ELR (cell line): ENCODE data around the gene ASTL.
"Not testable (repeated sequence)": the region's sequence is repeated elsewhere in the genome, so short reads cannot be mapped to it uniquely, and the experiment has no call there.

Experiments used
- DNase-seq: peaks from one replicate; pipeline ENCODE4 v3.0.0-alpha.2; 2015; ENCODE audit warnings: low read depth

The ASTL gene

GRCh38 chr2:96146153-96146880 lies 8.0 kb upstream of the ASTL start:
- no peak for DNase-seq

GRCh38 chr2:96145848-96146152 lies 7.5 kb upstream of the ASTL start:
- no peak for DNase-seq

DNA sequence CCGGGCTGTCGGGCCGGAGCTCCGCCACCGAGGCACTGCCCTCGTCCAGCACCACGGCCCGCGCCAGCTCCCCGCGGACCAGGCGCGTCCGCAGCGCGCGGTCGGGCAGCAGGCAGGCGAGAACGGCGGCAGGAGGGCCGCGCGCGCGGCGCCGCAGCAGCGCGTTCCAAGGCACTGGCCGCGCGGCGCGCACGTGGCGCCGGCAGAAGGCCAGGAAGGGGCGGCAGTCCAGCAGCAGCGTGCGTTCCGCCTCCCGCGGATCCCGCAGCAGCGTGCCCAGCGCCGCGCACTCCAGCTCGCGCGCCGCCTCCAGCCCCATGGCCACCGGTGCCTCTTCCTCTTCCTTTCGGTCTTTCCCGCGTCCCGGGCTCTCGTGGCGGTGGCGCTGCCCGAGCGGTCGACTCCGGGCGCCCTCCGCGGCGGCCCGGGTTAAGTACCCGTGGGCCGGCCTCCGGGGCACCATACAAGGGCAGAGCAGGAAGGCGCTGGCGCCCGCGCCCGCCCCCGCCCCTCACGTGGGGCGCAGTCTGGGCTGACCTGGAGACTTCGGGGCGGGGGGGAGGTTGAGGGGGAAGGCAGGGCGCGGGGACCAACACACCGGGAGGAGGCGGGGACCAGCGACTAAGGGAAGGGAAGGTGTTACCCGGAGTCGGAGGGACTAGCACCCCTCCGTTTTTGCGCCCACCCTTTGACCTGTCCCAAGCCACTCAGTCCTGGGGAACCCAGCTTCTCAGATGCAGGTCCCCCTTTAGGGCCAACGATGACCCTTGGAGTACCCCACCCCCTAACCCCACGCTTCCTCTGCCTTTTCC lies 6.9 kb upstream of the ASTL start, which contains the start of gene DUSP2:
TSS of gene DUSP2 (minus strand) at position 405 of the 812 bp plus-strand sequence. CDS start at position 319, 86 bp downstream.
- DNase-seq, result peak; percentile 47

DNA sequence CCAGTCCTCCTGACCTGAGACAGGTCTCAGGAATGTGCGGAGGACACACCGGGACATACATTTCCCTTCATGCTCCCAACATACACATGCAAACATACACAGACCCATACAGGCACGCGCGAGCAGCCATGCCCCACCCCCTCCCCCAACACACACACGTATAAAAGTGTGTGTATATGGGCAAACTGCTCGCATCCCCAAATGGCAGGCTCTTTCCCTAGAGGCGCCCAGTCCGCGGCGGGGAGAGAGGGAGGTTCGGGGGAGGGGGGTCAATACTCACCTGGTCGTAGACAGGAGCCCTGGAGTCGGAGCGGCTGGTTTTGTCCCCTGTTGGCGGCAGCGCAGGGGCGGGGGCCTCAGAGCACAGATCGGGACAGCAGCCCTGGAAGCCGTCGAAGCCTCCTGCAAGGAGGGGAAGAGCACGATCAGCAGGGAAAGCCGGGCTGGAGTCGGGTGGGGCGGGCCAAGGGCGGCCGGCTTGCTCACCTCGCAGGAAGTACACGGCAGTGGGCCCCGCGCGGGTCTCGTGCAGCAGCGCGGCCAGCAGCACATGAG lies 6.3 kb upstream of the ASTL start:
- DNase-seq, result no peak

DNA sequence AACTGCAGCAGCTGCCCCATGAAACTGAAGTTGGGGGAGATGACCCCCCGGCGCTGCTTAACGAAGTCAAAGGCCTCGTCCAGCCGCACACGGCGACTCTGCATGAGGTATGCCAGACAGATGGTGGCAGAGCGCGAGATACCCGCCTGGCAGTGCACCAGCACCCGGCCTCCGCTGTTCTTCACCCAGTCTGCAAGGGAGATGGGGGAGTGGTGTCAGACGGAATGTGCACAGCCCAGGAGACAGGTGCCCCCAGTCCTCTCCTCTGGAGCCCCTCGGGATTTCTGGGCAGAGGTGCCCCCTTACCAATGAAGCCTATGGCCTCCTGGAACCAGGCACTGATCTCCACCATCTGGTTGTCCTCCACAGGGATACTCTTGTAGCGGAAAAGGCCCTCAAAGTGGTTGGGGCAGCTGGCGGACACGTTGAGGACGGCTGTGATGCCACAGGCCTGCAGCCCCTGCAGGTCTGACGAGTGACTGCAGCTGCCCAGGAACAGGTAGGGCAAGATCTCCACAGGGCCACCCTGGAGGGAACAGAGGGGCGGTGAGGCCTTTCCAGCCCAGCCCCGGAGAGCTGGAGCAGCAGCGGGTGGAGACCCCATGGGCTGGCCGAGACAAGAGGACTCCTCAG lies 5.7 kb upstream of the ASTL start:
- no peak for DNase-seq

- no peak for DNase-seq
Observed at GRCh38 chr2:96143231-96143847, 5.0 kb upstream of the ASTL start.

DNA sequence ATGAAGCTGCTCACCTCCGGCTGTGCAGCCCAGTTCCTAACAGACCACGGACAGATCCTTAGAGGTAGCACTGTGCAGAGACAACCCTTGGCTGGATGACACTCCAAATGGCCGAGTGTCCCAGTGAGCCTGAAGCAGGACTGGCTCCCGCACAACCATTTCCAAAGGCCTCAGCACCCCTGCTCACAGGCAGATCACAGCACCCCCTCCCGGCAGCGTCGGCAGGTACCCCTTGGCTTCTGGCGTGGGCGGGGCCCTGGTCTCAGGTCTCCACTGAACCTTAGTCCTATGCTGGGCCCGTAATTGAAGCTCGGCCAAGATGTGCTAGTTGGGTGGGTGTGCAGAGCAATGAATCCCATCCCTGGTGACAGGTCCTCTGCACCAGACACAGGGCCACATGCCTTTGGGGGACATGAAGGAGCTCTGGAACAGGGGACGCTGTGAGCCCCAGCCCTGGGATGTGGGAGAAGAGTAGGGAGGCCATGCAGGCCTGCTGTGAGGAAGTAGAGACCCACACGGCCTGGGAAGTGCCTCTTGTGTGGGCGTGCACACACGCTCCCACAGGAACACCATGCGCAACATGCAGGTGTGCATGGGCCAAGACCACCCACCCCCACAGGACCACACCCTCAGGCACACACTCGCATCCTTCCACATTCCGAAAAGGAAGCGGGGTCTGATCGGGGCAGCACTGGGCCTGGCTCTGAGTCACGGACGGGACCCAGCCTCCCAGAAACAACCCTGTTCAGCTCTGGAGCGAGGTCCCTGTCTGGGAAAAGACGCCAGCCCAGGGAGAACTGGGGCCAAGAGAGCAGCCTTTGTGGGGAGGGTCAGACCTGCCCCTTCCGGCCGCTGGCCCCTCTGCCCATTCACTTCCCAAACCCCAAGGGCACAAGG lies 4.2 kb upstream of the ASTL start:
- no peak for DNase-seq

- DNase-seq, result not testable (repeated sequence)
Observed at GRCh38 chr2:96141624-96141967, 3.3 kb upstream of the ASTL start.

DNA sequence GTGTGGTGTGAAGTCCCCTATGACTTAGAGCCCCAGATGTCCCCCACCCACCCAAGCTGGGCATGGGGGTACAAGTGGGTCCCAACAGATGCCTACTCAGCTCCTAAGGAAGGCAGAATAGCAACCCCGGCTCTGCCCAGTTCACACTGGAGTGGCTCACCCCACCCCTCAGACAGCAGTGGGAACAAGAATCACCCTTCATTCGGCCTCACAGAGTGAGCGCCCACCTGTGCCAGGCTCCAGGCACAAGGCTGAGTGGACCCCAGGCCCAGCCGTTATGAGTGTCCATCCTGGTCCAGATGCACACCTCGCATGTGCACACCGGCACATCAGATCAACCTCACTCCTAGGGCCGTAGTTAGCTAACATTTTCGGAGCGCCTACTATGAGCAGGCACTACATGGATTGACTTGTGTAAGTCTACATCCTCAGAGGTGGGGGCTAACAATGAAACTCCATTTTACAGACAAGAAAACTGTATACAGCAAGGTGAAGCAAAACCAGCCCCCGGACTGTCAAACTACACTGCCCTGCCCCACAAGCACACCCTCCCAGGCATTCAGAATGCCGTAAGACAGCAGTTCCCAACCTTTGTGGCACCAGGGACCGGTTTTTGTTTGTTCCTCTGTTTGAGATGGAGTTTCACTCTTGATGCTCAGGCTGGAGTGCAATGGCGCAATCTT lies 2.8 kb upstream of the ASTL start:
- DNase-seq, result no peak

DNA sequence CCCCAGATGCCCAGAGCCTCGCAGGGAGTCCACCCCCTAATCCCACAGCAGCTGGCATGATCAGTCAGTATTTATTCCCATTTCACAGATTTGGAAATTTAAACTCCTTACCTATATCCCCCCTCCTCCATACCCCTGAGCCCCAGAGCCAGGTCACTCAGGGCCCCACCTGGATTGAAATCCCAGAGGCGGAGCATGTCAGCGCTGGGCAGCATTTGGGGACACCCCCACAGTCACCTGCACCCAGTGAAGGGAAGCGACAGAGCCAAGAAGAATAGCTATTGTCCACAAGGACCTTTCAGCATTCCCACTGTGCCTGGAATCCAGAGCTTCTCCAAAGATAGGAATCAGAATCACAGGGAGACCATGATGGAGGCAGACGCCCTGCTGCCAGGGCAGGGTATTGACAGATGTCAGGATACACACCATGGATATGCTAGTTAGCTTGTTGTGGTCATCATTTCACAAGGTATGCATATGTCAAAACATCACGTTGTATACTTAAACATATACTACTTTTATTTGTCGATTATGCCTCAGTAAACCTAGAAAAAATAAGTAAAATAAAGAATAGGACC lies 968 bp upstream of the ASTL start:
- DNase-seq, result no peak

DNA sequence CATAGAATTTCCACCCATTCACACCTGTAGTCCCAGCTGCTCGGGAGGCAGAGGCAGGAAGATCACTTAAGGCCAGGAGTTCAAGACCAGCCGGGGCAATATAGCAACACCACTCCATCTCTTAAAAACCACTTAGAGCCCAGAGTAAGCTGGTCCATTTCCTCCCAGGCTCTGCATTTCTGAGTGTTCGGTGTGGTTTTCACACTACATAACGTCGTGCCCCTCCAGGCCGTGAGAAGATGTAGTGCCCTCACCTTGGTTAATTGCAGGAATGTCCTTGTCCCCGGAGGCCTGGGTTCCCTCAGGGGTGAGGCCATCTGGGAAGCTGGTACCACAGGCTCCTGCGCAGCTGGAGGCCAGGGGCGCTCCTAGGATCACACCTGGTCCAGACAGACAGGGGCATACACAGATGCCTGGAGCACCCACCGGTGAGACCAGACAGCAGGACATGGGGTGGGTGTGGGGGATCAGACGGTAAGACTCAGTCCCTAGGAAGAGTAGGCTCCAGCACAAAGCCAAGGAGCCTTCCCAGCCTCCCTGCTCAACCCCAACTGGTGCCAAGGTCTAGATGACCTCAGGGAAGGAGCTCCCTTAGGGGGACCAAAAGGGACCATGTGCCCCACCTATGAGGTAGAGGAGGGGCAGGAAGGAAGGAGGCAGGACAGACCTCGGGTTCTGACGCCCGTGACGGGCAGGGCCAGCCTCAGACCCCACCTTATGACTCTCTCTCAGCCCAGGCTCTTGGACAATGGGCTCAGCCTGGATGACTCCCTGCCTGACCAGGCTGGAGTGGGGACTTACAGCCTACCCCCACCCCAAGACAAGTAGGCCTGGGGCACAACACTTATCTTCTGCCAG lies 752 bp downstream of the ASTL start:
- DNase-seq, result no peak

DNA sequence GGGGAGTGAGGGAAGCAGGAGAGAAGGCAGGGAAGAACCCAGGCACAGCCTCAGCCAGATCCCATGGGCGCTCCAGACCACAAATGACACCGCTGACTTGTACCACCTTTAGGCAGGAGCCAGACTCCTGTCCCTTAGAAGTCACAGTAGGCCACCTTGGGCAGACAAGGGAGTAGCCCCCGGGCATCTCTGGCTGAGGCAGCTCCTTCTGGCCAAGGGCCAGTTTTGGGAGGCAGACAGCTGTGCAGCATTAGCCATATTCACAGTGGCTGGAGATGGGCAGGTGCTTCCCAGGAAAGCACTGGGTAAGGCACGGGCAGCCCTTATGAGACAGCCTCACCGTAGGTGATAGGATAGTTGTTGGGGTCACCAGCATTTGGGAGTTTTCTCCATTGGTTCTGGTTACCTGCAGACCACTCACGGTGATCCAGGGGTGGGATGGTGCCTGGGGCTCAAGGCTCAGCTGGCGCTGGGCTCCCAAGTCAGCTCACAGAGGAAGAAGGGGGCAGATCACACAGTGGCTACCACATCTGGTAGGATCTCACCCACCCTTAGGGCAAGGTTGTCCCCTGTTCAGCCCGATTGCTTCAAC lies 2.1 kb downstream of the ASTL start:
- DNase-seq, result peak; percentile 11

DNA sequence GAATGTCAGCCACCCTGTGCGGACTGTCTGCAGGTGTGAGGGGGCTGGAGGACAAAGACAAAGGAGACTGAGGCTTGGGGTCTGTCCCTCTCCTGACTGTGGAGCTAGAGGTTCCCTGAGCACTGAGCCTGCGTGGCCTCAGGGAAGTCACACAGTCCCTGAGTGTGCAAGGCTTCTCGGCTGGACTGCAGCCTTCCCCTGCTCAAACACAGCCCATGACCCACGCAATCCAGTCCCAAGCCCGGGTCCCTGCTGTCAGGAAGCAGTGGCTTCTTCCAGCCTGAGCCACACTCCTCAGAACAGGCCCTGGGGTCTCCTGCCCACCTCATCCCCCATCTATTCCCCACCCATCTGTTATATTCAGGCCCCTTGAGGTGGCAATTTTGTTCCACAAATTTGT lies 2.7 kb downstream of the ASTL start:
- DNase-seq, result no peak

DNA sequence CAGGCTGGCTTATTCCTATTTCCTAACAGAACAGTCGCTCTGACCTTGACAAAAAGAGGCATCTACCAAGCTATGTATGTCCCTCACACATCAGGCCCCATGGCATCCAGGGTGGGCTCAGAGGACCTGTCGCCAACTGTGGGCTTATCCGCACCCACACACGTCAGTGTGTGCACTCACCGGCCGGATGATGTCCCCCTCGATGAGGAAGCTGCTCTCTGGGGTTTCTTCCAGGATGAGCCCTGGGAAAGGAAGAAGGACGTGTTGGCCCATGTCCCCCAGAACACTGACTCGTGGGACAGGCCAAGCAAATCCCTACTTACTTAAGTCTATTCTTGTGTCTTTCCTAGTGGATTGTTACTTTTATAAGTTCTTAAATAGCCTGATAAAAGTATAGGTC lies 3.1 kb downstream of the ASTL start:
- DNase-seq, result no peak

DNA sequence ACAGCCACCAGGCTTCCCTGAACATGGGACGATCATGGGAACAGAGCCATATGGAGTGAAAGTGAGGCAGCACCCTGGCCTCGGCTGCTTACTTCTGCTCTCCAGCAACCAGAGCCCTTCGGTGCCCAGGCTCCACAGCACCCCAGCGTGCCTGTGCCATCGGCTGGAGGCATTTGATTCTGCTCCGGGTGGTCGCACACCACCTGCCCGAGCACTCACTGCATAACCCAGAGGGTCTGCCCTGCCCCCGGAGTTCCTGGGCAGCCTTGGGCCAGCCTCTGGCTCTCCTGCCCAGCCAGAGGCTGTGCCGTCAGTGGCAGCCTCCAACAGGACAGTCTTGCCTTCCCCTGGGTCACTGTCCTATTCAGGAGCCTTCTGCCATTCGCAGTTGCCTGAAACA lies 3.9 kb downstream of the ASTL start:
- no peak for DNase-seq

DNA sequence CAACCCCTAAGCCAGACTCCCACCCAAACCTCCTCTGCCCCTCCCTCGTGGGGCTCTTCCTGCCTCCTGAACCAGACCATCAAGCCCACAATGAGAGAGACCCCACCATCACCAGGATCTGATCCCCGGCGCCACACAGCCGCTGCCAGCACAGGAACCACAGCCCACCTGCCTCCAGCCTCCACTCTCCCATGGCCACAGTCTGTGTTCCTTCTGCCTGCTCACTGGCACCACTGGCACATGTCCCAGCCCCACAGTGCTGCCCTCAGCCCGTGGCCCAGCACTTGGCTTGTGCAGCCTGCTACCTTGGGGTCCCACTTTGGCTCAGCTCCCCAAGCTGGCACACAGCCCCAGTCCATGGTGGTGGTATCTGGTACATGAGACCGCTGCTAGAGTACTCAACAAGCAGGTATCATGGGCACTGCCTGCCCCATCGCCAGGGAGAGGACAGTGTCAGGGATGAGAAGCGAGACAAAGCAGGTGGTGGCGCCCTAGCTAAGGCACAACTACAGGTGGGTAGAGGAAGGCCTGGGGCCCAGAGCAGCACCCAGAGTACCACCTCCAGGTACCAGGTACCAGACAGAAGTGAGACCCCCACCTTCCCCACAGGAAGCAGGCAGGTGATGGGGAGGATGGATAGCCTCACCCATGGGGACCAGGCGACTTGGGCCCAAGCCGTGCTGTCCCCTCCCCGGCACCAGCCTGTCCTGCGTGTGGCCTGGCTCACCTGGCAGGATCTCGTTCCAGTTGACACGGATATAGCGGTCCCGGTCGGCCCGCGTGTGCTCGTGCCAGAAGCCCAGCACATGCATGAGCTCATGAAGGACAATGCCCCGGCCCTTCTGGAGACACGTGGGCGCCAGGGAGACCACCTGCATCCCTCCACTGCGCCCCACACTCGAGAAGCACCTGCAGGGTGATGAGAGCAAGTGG lies 6.2 kb downstream of the ASTL start:
- DNase-seq, result no peak

- DNase-seq, result peak; percentile 17
Observed at GRCh38 chr2:96131152-96131812, 7.0 kb downstream of the ASTL start.
